Erythroblast (primary cell): ENCODE data around the gene MAP2K6.

ENCODE experiments used
- DNase-seq, 2 experiments: peaks; one replicate each; lab custom pipeline; 2025; lab: John Stamatoyannopoulos, UW
- GATA1 ChIP-seq: IDR thresholded peaks from 2 replicates; pipeline ENCODE4 v1.6.1; 2011; ENCODE audit warnings: low read depth, mild to moderate bottlenecking, control low read depth, low read length, moderate library complexity
- POLR2A ChIP-seq: IDR thresholded peaks from 2 replicates; pipeline ENCODE4 v1.6.1; 2011; ENCODE audit warnings: mild to moderate bottlenecking, low read length

Gene MAP2K6

DNA sequence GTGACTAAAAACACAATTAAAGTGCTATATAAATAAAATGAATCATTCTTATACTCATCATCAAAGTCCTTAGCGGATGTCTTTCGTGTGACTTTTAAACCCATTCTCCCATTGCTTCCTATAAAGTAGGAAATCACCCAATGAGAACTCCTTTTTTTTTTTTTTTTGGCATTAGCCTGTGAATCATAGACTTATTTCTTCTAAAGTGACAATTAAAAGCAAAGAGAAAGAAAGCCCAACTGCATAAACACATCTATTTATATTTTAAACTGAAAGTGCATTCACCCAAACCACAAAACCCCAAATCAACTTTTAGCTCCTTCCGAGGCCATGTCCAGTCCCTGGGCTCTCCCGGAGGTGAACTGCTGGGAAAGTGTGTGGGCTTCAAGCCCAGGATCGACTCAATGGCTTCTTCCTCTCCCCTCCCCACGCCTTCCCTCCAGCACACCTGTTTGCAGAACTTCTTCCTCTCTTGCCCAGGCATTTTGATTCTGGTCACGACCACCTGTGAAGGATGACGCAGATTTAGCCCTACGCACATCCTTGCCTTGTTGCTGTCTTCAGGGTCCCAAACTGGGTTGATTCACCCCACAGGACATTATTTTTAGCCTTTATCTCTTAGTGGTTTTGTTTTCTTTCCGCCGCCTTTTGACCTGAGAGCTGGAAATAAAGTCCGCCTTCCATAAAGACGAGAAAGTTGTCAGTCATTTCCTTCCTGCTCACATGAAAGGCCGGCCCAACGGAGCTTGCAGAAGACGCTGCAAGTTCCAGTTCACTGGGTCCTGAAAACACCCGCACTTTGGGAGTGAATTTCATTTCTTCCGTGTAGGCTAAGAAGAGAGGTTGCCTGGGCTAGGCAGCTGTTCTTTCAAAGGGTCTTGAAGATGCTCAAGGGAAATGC is 166.8 kb downstream of the MAP2K6 start:
- no peak for DNase-seq
- no peak for TF ChIP-seq GATA1
- no peak for TF ChIP-seq POLR2A

DNA sequence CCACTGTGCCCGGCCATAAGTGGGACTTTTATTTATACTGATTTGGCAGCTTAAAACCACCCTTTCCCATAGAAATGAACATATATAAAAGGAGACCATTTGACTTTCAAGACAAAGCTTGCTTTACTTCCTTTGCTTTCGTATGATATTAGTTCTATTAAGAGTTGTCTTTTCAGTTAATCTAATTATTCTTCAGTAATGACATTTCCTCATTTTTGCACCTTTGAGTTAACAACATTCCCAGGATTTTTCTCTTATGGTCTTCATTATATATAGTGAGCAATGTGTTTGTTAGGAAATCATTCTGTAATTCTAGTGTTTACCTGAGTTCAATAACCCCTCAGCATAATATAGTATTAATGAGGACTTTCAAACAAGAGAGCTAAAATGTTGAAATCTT is 173.8 kb downstream of the MAP2K6 start:
- no peak for TF ChIP-seq POLR2A
- DNase-seq, result no peak

DNA sequence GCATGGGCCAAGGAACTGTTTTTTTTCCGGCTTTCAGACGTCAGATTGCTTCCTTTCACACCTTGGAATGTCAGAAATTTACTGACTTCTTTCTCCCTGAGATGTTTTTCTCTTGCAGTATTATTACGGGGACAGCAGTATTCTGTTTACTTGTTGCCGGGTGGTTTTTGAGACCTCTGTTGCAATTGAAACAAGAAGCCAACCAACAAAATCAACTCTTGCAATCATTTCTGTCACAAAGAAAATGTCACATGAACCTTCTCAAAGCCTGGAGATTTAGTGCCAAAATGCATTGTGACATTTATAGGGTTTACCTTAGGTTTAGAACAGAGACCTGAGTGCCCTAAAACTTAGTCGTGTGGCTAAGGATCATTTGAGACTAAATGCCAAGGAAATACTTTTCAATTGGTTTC is 174.3 kb downstream of the MAP2K6 start:
- DNase-seq, result no peak
- no peak for TF ChIP-seq GATA1
- TF ChIP-seq POLR2A, result no peak

DNA sequence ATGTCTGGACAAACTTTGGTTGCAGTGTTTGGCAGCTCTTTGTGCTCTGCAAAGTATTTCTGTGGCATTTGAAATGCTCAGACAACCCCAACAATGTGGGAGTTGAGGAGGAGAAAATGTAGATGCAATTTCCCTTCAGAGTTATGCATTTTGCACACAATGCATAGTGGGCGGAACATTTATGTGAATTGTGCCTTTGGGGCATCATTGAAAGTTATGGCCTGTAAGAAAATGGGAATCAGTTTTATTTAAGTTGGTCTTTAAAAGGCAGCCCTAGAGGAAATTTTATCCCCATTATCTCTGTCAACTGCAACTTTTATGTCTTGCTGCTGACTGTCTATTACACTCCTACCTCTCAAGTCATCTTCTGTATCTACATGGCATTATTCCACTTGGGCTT is 176.2 kb downstream of the MAP2K6 start:
- no peak for TF ChIP-seq POLR2A
- no peak for TF ChIP-seq GATA1
- DNase-seq, result no peak

DNA sequence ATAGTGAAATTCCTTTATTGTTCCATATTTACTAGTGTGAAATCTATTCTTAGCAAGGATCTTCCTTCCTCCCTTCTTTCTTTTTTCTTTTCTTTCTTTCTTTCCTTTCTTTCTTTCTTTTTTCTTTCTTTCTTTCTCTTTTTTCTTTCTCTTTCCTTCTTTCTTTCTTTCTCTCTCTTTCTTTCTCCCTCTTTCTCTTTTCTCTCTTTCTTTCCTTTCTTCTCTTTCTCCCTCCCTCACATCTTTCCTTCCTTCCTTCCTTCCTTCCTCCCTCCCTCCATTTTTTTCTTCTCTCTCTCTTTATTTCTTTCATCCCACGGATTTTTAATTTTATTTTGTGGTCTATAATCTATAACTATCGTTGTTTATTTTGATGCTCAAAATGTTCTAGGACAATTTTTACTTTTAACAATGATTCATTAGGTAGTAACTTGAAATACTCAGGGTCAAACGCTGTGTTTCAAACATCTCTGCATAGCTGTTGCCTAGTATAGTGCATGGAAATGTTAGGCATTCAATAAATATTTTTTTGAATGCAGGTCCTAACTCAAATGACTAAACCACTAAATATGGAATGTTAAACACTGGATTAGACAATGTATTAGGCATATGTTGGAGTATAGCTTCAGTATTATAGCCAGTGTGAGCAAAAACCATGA is 178.3 kb downstream of the MAP2K6 start:
- DNase-seq, result no peak
- TF ChIP-seq GATA1 (no peak), POLR2A (no peak)

DNA sequence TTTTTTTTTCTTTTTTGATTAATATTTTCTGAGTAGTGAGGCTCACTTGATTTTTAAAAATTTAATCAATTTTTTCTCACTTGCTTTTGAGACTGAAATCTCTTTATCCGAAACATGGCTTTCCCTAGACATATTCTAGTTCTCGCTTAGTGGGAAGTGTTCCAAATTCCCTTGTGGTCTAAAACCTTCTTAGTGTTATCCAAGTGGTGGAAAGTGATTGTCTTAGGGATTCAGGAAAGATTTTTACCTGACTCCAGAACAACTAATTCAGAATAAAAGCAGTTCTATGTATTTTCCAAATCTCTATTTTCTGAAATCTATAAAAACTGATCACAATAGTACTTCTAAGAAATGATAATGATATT is 178.8 kb downstream of the MAP2K6 start:
- no peak for DNase-seq
- TF ChIP-seq GATA1 (no peak), POLR2A (no peak)

DNA sequence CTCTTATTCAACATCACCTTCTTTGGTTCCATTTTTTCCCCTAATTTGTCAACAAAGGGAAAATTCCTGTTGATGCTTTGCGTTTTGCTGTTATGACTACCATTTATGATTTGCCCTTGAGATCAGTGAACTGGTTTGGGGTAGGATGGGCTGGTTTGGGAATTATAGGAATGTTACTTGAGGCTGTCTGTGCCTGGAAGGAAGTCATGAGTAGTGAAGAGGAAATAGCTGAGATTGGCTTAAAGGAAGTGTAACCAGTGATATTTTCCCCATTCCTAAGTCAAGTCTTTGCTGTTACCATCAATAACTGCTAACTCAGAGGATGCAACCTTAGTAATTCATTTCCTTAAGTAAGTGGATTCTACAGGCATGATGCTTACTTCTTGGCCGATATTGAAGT is 179.2 kb downstream of the MAP2K6 start:
- no peak for DNase-seq
- TF ChIP-seq POLR2A, result no peak
- TF ChIP-seq GATA1, result no peak

DNA sequence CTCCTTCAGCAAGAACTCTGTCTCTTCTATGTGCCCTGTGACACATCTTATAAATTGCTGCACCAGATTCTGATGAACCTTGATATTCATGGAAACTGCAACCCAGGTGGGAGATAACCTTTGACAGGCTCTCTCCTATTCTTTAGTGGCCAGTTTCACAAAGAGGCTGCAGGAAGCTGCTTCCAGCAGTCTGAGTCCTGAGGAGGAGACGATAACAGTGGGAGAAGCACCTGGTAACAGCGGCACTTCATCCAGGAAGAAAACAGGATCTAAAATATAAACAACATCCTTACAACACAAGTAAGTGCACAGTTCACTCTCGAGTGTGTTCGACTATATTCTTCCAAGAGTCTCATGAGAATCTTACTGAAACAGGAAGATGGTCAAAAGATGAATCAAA is 180.1 kb downstream of the MAP2K6 start:
- TF ChIP-seq GATA1 (no peak), POLR2A (no peak)
- DNase-seq, result no peak

DNA sequence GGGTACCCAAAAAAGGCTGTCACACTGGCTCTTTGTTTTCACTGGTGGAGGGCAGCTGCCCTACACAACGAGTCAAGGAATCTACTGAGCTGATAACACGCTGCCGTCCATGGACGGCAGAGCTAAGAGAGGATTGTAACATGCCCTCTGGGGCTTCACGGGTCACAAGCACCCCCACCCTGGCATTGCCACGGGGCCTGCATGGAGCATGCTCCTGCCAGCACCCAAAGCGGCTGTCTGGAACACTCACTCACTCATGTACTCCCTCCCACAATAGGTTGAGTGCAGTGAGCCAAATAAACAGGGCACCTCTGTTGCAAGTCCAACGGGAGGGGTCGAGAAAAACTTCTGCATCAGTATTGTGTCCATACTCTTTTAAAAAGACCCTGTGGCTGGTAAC is 181.6 kb downstream of the MAP2K6 start:
- DNase-seq, result no peak
- TF ChIP-seq POLR2A (no peak), GATA1 (no peak)

DNA sequence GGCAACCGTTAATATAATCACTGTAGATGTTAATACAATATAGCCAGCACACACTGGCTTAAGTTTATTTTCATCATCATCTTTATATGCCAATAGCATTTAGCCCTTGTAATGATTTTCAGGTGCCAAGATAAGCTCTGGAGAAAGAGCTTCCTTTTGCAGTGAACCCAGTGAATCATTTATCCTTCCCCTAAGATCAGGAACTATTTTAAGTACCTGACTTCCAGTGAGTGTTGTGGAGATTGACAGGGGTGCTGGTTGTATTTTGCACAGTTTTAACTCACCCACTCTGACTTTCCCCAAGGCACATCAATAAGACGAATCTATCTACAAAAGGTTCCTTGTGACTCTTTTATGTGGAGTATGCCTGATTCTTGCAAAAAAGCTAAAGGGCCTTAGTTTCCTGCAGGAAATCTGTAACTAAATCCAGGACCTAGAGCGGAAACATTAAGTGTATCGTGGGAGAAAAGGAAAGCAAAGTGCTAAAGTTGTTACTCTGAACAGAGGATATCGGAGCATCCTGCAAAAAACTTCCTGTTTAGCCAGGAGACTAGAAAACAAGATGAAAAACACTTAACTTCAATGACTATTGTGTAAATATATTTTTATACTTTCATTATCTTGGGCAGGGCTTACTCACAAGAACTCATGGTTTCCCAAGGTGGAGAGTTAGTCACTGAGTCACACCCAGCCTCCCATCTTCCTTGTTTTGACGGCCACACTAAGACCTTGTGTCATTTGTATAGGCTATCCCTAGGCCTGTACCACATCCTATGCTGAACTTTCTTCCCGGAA is 183.6 kb downstream of the MAP2K6 start:
- DNase-seq, result no peak

DNA sequence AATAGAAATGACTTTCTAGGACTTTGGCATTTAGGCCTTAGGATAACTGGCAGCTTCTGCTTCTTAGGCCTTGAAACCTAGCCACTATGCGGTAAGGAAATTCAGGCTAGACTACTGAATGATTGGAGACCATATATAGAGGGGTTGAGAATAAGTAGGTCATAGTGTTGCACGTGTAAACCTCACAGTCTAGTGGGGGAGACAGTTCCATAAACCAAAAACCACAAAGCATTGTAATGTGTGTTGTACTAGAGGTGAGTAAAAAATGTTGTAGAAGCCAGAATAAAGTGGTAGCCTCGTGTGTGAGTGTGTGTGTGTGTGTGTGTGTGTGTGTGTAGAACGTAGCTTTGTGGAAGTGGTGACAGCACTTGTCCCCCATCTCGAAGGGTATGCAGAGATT is 188.5 kb downstream of the MAP2K6 start:
- TF ChIP-seq GATA1 (no peak), POLR2A (no peak)
- no peak for DNase-seq

More for the DNA sequence above, 183.6 kb downstream of the MAP2K6 start:
- TF ChIP-seq POLR2A, result no peak
- TF ChIP-seq GATA1, result no peak
